A673 (cell line): Measurements from ENCODE around the gene SLFN11. TPM values are rescaled to one million over a fixed set of nuclear protein-coding genes. Genes with fewer than 3 reads are reported as not detected.

Experiments used
- BruUV-seq: library from RNA; stranded (reverse); fragments of 400-500 nt; replicated peaks from 2 replicates; lab custom pipeline; 2021; lab: Mats Ljungman, UMichigan
- CTCF ChIA-PET: fragments of 300-600 bp; sonication (Branson Sonifier 250); formaldehyde crosslinking; loops from one replicate; lab custom pipeline; 2022; ENCODE audit warnings: antibody characterized with exemption; lab: Charles Lee
- POLR2A ChIA-PET: fragments of 300-600 bp; sonication (Branson Sonifier 250); formaldehyde crosslinking; loops from one replicate; lab custom pipeline; 2022; ENCODE audit warnings: antibody characterized with exemption; ENCODE audit not compliant: low non-redundant PET; lab: Charles Lee
- DNase-seq: peaks from one replicate; pipeline ENCODE4 v3.0.0-alpha.2; 2015; ENCODE audit warnings: low spot score
- H3K27ac ChIP-seq: fragments of 200-600 bp; sonication (generic); 2 replicates; pipeline ENCODE4 v1.5.1; 2016; ENCODE audit warnings: mixed run types, low read depth, mild to moderate bottlenecking, mixed read lengths, antibody characterized with exemption, low read length; ENCODE audit not compliant: poor library complexity, severe bottlenecking
- H3K27me3 ChIP-seq: fragments of 200-600 bp; sonication (generic); replicated peaks from 2 replicates; pipeline ENCODE4 v1.6.1; 2017; ENCODE audit warnings: mixed run types, low read depth, mild to moderate bottlenecking, mixed read lengths, antibody characterized with exemption, low read length; ENCODE audit not compliant: insufficient read depth, poor library complexity
- H3K36me3 ChIP-seq: fragments of 200-600 bp; sonication (generic); 2 replicates; pipeline ENCODE4 v1.6.1; 2016; ENCODE audit warnings: mixed run types, mild to moderate bottlenecking, mixed read lengths, antibody characterized with exemption, low read length; ENCODE audit not compliant: insufficient read depth, poor library complexity, severe bottlenecking
- H3K4me1 ChIP-seq: fragments of 200-600 bp; sonication (generic); 2 replicates; pipeline ENCODE4 v1.6.1; 2017; ENCODE audit warnings: mixed run types, mild to moderate bottlenecking, mixed read lengths, antibody characterized with exemption, low read length; ENCODE audit not compliant: insufficient read depth, poor library complexity, severe bottlenecking
- H3K4me3 ChIP-seq: fragments of 200-600 bp; sonication (generic); 2 replicates; pipeline ENCODE4 v1.5.1; 2016; ENCODE audit warnings: low read depth, mixed run types, mild to moderate bottlenecking, mixed read lengths, low read length; ENCODE audit not compliant: poor library complexity, severe bottlenecking
- H3K9me3 ChIP-seq: fragments of 200-600 bp; sonication (generic); 2 replicates; pipeline ENCODE4 v1.6.1; 2016; ENCODE audit warnings: mixed run types, low read depth, mild to moderate bottlenecking, mixed read lengths, antibody characterized with exemption, low read length; ENCODE audit not compliant: poor library complexity, severe bottlenecking
- EZH2 ChIP-seq: fragments of 200-600 bp; sonication (generic); IDR thresholded peaks from 2 replicates; pipeline ENCODE4 v1.6.1; 2017; ENCODE audit warnings: borderline replicate concordance, low read depth, mild to moderate bottlenecking, mixed read lengths, antibody characterized with exemption, low read length; ENCODE audit not compliant: poor library complexity, severe bottlenecking
- intact Hi-C: fragments of 100-400 bp; cut with micrococcal nuclease; formaldehyde crosslinking; loops from one replicate; pipeline ENCODE4 v1.10.0; 2022; ENCODE audit not compliant: unreplicated experiment
- total RNA-seq: library from RNA; stranded (reverse); gene quantifications from 2 replicates; pipeline ENCODE4 v1.2.3, GENCODE V29; 2021
- TF ChIP-seq, protein P1 (sequence below): fragments of 300-800, 200-600 bp; sonication (generic); conservative IDR thresholded peaks from 2 replicates; pipeline ENCODE4 v1.5.1; 2017; ENCODE audit warnings: low read depth, mild to moderate bottlenecking, antibody characterized with exemption, low read length, moderate library complexity, mixed read lengths

SLFN11 gene
- total RNA-seq, 1 experiment from 2014 or later, result 141 TPM

GRCh38 chr17:35376245-35376644, 2.8 kb upstream of the SLFN11 start:
- DNase-seq, result no peak
- no peaks in the 10 kb centered on the region for H3K9me3 ChIP-seq
- intact Hi-C loops, result no loop called here
- TF ChIP-seq, protein P1, sequence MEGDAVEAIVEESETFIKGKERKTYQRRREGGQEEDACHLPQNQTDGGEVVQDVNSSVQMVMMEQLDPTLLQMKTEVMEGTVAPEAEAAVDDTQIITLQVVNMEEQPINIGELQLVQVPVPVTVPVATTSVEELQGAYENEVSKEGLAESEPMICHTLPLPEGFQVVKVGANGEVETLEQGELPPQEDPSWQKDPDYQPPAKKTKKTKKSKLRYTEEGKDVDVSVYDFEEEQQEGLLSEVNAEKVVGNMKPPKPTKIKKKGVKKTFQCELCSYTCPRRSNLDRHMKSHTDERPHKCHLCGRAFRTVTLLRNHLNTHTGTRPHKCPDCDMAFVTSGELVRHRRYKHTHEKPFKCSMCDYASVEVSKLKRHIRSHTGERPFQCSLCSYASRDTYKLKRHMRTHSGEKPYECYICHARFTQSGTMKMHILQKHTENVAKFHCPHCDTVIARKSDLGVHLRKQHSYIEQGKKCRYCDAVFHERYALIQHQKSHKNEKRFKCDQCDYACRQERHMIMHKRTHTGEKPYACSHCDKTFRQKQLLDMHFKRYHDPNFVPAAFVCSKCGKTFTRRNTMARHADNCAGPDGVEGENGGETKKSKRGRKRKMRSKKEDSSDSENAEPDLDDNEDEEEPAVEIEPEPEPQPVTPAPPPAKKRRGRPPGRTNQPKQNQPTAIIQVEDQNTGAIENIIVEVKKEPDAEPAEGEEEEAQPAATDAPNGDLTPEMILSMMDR, result no peak
- TF ChIP-seq EZH2, result no peak
- no TSS peak for BruUV-seq
- CTCF ChIA-PET, result no interaction called here
- no peaks in the 10 kb centered on the region for H3K36me3 ChIP-seq
- peak overlapping the region; percentile 47 for H3K27ac ChIP-seq
- peaks cover 6% of the 10 kb centered on the region for H3K4me1 ChIP-seq
- no peak overlapping the region for H3K4me3 ChIP-seq
- POLR2A ChIA-PET, result no interaction called here
- H3K27me3 ChIP-seq, result no peaks in the 10 kb centered on the region

DNA sequence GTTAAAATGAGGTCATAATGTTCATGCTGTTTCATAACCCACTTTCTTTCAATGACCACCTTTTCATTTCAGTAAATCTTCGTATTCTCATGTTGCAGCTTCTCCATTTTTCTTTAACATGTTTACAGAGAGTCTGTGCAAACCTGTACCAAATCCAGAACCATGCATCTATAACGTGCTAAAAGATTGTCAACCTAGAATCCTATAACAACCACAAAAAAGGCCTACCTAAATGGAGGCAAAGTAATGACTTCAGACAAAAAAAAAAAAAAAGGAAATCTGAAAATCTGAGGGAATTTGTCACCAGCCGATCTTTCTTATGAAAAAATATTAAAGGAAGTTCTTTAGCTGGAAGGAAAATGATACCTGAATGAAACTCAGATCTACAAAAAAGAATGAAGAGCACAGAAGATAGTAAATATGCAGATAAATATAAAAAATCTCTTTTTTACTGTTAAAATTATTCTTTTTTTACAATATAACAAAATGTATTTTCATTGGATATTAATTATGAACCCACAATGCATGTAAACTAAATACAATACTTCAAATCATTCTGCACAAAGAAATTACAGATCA, 1.4 kb upstream of the SLFN11 start:
- ChIA-PET CTCF (no interaction called here), POLR2A (no interaction called here)
- Histone ChIP-seq H3K36me3 (peaks cover 6% of the 10 kb centered on the region), H3K27me3 (no peaks in the 10 kb centered on the region), H3K4me1 (peaks cover 6% of the 10 kb centered on the region), H3K27ac (peak overlapping the region; percentile 98), H3K4me3 (peak overlapping the region; percentile 75), H3K9me3 (peaks cover 4% of the 10 kb centered on the region)
- no peak for DNase-seq
- TF ChIP-seq, protein P1, result no peak
- no peak for TF ChIP-seq EZH2
- BruUV-seq, result no TSS peak
- intact Hi-C loops, result loop anchor here (5.0 kb wide), 1 partner anchor 157 kb away; no protein-coding TSS in a partner anchor

GRCh38 chr17:35373984-35374765, 754 bp upstream of the SLFN11 start:
- BruUV-seq, result TSS peak; percentile 86
- intact Hi-C loops, result loop anchor here (5.0 kb wide), 1 partner anchor 158 kb away; no protein-coding TSS in a partner anchor
- Histone ChIP-seq H3K4me3 (peak overlapping the region; percentile 75), H3K36me3 (peaks cover 13% of the 10 kb centered on the region), H3K27me3 (no peaks in the 10 kb centered on the region), H3K27ac (peak overlapping the region; percentile 98), H3K9me3 (peaks cover 4% of the 10 kb centered on the region), H3K4me1 (peaks cover 6% of the 10 kb centered on the region)
- ChIA-PET POLR2A (interaction anchor here (0.6 to 0.9 kb wide), 3 partner anchors 16 to 160 kb away, joined by 3 to 4 read pairs (median 3); no protein-coding TSS in a partner anchor), CTCF (no interaction called here)
- TF ChIP-seq, protein P1, result no peak
- no peak for TF ChIP-seq EZH2
- peak; percentile 52 for DNase-seq
